ENCODE results near the gene KLLN. TPM values are rescaled to one million over a fixed set of nuclear protein-coding genes. Genes with fewer than 3 reads are reported as not detected.
A peak's percentile ranks its signal among the peaks of the same experiment; 100 is the strongest.

KLLN gene
- total and polyA plus RNA-seq, 2 of the 13 experiments (the other 11 are each of a cell fraction or from before 2014, with no cell fraction given): 0.08 to 0.44 TPM

DNA sequence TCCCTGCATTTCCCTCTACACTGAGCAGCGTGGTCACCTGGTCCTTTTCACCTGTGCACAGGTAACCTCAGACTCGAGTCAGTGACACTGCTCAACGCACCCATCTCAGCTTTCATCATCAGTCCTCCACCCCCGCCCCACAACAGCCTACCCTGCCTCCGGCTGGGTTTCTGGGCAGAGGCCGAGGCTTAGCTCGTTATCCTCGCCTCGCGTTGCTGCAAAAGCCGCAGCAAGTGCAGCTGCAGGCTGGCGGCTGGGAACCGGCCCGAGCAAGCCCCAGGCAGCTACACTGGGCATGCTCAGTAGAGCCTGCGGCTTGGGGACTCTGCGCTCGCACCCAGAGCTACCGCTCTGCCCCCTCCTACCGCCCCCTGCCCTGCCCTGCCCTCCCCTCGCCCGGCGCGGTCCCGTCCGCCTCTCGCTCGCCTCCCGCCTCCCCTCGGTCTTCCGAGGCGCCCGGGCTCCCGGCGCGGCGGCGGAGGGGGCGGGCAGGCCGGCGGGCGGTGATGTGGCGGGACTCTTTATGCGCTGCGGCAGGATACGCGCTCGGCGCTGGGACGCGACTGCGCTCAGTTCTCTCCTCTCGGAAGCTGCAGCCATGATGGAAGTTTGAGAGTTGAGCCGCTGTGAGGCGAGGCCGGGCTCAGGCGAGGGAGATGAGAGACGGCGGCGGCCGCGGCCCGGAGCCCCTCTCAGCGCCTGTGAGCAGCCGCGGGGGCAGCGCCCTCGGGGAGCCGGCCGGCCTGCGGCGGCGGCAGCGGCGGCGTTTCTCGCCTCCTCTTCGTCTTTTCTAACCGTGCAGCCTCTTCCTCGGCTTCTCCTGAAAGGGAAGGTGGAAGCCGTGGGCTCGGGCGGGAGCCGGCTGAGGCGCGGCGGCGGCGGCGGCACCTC lies at the start of gene KLLN, which contains the start of gene PTEN (continued):
- TF ChIP-seq, protein P1, sequence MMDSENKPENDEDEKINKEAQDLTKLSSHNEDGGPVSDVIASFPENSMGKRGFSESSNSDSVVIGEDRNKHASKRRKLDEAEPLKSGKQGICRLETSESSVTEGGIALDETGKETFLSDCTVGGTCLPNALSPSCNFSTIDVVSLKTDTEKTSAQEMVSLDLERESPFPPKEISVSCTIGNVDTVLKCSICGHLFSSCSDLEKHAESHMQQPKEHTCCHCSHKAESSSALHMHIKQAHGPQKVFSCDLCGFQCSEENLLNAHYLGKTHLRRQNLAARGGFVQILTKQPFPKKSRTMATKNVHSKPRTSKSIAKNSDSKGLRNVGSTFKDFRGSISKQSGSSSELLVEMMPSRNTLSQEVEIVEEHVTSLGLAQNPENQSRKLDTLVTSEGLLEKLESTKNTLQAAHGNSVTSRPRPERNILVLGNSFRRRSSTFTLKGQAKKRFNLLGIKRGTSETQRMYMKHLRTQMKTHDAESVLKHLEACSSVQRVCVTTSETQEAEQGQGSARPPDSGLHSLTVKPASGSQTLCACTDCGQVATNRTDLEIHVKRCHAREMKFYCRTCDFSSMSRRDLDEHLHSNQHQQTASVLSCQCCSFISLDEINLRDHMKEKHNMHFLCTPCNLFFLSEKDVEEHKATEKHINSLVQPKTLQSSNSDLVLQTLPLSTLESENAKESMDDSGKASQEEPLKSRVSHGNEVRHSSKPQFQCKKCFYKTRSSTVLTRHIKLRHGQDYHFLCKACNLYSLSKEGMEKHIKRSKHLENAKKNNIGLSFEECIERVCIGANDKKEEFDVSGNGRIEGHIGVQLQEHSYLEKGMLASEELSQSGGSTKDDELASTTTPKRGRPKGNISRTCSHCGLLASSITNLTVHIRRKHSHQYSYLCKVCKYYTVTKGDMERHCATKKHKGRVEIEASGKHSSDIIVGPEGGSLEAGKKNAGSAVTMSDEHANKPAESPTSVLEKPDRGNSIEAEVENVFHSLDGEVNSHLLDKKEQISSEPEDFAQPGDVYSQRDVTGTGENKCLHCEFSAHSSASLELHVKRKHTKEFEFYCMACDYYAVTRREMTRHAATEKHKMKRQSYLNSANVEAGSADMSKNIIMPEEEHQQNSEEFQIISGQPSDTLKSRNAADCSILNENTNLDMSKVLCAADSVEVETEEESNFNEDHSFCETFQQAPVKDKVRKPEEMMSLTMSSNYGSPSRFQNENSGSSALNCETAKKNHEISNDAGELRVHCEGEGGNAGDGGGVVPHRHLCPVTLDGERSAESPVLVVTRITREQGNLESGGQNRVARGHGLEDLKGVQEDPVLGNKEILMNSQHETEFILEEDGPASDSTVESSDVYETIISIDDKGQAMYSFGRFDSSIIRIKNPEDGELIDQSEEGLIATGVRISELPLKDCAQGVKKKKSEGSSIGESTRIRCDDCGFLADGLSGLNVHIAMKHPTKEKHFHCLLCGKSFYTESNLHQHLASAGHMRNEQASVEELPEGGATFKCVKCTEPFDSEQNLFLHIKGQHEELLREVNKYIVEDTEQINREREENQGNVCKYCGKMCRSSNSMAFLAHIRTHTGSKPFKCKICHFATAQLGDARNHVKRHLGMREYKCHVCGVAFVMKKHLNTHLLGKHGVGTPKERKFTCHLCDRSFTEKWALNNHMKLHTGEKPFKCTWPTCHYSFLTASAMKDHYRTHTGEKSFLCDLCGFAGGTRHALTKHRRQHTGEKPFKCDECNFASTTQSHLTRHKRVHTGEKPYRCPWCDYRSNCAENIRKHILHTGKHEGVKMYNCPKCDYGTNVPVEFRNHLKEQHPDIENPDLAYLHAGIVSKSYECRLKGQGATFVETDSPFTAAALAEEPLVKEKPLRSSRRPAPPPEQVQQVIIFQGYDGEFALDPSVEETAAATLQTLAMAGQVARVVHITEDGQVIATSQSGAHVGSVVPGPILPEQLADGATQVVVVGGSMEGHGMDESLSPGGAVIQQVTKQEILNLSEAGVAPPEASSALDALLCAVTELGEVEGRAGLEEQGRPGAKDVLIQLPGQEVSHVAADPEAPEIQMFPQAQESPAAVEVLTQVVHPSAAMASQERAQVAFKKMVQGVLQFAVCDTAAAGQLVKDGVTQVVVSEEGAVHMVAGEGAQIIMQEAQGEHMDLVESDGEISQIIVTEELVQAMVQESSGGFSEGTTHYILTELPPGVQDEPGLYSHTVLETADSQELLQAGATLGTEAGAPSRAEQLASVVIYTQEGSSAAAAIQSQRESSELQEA (CRISPR knock-in tag; IDR thresholded peaks at IDR 0.05; ENCODE audit: not compliant biosample characterization): no peak
- TF ChIP-seq SRSF4 (IDR thresholded peaks at IDR 0.05; ENCODE audit: low read depth, low read length, poor library complexity, severe bottlenecking) (no peak), ZNF446 (CRISPR knock-in tag; IDR thresholded peaks at IDR 0.05) (no peak), NFKB2 (CRISPR knock-in tag; IDR thresholded peaks at IDR 0.05; ENCODE audit: borderline replicate concordance) (peak; percentile 48; the same call in 1 of the 2 replicates), SP4 (CRISPR knock-in tag; IDR thresholded peaks at IDR 0.05) (peak; percentile 94), HOXD1 (CRISPR knock-in tag; IDR thresholded peaks at IDR 0.05) (no peak), CCDC6 (CRISPR knock-in tag; IDR thresholded peaks at IDR 0.05) (peak; percentile 96), RARG (CRISPR knock-in tag; IDR thresholded peaks at IDR 0.05; ENCODE audit: low read depth) (no peak), ZNF616 (CRISPR knock-in tag; IDR thresholded peaks at IDR 0.05; ENCODE audit: low read depth) (peak; percentile 78; the same call in 1 of the 2 replicates), ZNF619 (CRISPR knock-in tag; IDR thresholded peaks at IDR 0.05) (no peak), CEBPZ (IDR thresholded peaks at IDR 0.05; ENCODE audit: low read length) (no peak)
- TF ChIP-seq, protein P2, sequence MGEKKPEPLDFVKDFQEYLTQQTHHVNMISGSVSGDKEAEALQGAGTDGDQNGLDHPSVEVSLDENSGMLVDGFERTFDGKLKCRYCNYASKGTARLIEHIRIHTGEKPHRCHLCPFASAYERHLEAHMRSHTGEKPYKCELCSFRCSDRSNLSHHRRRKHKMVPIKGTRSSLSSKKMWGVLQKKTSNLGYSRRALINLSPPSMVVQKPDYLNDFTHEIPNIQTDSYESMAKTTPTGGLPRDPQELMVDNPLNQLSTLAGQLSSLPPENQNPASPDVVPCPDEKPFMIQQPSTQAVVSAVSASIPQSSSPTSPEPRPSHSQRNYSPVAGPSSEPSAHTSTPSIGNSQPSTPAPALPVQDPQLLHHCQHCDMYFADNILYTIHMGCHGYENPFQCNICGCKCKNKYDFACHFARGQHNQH (CRISPR knock-in tag; IDR thresholded peaks at IDR 0.05): peak; percentile 75

Data from HepG2 (cell line).